Measurements from ENCODE around the gene GNL2.

DNA sequence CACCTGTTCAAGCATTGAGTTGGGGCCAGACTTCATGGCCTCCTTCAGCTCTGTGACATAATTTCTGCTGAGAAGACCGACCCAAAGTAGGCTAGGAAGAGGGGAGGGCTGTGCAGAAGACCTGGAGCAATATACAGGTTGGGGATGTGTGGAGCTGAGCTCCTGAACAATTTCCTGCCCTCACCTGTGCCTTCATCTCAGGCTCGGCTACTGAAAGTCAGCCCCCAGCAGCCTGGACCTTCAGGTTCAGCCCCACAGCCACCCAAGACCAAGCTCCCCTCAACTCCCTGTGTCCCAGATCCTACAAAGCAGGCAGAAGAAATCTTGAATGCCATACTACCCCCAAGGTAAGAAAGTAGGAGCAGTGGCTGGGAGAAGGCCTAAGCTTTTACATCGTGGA, 38.3 kb downstream of the GNL2 start:
- TF ChIP-seq, protein P1, sequence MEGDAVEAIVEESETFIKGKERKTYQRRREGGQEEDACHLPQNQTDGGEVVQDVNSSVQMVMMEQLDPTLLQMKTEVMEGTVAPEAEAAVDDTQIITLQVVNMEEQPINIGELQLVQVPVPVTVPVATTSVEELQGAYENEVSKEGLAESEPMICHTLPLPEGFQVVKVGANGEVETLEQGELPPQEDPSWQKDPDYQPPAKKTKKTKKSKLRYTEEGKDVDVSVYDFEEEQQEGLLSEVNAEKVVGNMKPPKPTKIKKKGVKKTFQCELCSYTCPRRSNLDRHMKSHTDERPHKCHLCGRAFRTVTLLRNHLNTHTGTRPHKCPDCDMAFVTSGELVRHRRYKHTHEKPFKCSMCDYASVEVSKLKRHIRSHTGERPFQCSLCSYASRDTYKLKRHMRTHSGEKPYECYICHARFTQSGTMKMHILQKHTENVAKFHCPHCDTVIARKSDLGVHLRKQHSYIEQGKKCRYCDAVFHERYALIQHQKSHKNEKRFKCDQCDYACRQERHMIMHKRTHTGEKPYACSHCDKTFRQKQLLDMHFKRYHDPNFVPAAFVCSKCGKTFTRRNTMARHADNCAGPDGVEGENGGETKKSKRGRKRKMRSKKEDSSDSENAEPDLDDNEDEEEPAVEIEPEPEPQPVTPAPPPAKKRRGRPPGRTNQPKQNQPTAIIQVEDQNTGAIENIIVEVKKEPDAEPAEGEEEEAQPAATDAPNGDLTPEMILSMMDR (IDR thresholded peaks at IDR 0.05), result no peak
- no peak for TF ChIP-seq EZH2 (IDR thresholded peaks at IDR 0.05; ENCODE audit: borderline replicate concordance, insufficient read depth, low read depth, low read length, poor library complexity, severe bottlenecking)
